Muscle of leg (tissue), 11 donors: ENCODE results near the gene PRIMA1. TPM values are rescaled to one million over a fixed set of nuclear protein-coding genes. Genes with fewer than 3 reads are reported as not detected.

Source experiments
- DNase-seq: peaks from one replicate; pipeline ENCODE4 v3.0.0; 2013
- H3K27ac ChIP-seq: one replicate; pipeline ENCODE4 v1.5.1; 2013; ENCODE audit warnings: mild to moderate bottlenecking, low read length, control low read depth
- H3K27me3 ChIP-seq: one replicate; pipeline ENCODE4 v1.6.1; 2013; ENCODE audit warnings: low read length; ENCODE audit not compliant: control insufficient read depth, insufficient read depth
- H3K36me3 ChIP-seq: one replicate; pipeline ENCODE4 v1.6.1; 2013; ENCODE audit warnings: low read length; ENCODE audit not compliant: control insufficient read depth, insufficient read depth
- H3K4me1 ChIP-seq: one replicate; pipeline ENCODE4 v1.6.1; 2013; ENCODE audit warnings: low read length; ENCODE audit not compliant: control insufficient read depth, insufficient read depth
- H3K4me3 ChIP-seq: one replicate; pipeline ENCODE4 v1.5.1; 2013; ENCODE audit warnings: low read length, control low read depth
- H3K9me3 ChIP-seq: replicated peaks from 2 replicates; pipeline ENCODE4 v1.6.1; 2013; ENCODE audit warnings: low read depth, low read length; ENCODE audit not compliant: control insufficient read depth
- WGBS: methylation state at CpG from one replicate; pipeline ENCODE4 v1.1.5; 2013; ENCODE audit warnings: missing lambda C conversion rate; ENCODE audit not compliant: insufficient coverage; 5-methylcytosine and 5-hydroxymethylcytosine counted together
- polyA plus RNA-seq, 8 donors: library from polyadenylated mRNA; unstranded; fragments of 120-200 nt; gene quantifications; one replicate each; pipeline versions ENCODE4 v1.2.1 to v1.2.3, GENCODE V29; 2013; ENCODE audit warnings: inconsistent platforms in 1 of 8, low replicate concordance in 1 of 8; ENCODE audit not compliant: insufficient read length in 8 of 8, insufficient read depth in 1 of 8
- total RNA-seq: library from RNA; stranded (reverse); fragments of 120-200 nt; gene quantifications from one replicate; pipeline ENCODE4 v1.2.4, GENCODE V29; 2013

Gene PRIMA1
- total and polyA plus RNA-seq, 9 donors, result 0.75 to 4.6 (median 3.2) TPM

DNA sequence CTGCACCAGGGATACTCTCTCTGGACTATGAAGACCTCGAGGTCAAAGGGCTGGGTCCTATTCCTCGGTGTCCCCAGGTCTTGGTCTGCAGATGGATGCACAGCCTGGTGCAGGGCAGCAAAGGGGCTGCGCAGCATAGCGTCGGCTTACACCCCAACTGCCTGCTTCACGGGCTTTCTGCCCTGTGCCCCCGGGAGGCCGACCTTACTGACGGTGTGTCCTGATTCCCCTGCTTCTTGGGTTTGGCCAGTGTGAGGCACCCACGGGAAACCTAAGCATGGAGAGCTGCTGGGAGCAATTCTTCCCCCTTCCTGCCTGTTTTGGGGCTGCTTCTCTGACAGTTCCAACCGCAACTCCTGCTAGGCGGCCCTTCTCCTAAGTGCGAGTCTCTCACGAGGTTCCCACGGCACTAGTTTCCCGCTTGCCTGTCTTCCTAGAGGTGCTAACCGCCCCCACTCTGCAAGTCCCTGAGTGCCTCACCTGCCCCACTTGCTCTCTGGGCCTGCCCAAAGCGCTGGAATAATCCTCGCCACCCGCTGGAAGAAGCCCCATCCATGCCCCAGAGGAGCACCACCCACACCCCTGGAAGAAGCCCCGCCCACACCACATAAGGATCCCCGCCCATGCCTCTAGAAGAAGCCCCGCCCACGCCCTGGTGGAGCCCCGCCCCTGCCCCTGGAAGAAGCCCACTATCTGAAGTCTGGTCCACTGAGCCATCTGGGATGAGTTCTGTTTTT is 54.0 kb downstream of the PRIMA1 start:
- Histone ChIP-seq H3K27ac (no peak overlapping the region), H3K36me3 (no peaks in the 10 kb centered on the region), H3K9me3 (no peaks in the 10 kb centered on the region), H3K27me3 (peaks cover 2% of the 10 kb centered on the region), H3K4me3 (no peak overlapping the region), H3K4me1 (peaks cover 22% of the 10 kb centered on the region)
- WGBS, result 72% methylated on average over 19 of the region's 25 CpGs
- no peak for DNase-seq

- no peak overlapping the region for H3K4me3 ChIP-seq
- H3K36me3 ChIP-seq, result no peaks in the 10 kb centered on the region
- DNase-seq, result no peak
- H3K27me3 ChIP-seq, result peaks cover 2% of the 10 kb centered on the region
- no peaks in the 10 kb centered on the region for H3K9me3 ChIP-seq
- WGBS, result 35% methylated on average over 4 of the region's 6 CpGs
- peaks cover 22% of the 10 kb centered on the region for H3K4me1 ChIP-seq
- H3K27ac ChIP-seq, result no peak overlapping the region
These were observed 54.7 kb downstream of the PRIMA1 start for GRCh38 chr14:93733631-93734030.

GRCh38 chr14:93733231-93733630 is 55.1 kb downstream of the PRIMA1 start:
- 25% methylated on average over 8 of the region's 11 CpGs for WGBS
- peaks cover 2% of the 10 kb centered on the region for H3K27me3 ChIP-seq
- peaks cover 22% of the 10 kb centered on the region for H3K4me1 ChIP-seq
- no peak for DNase-seq
- H3K9me3 ChIP-seq, result no peaks in the 10 kb centered on the region
- H3K36me3 ChIP-seq, result no peaks in the 10 kb centered on the region
- H3K4me3 ChIP-seq, result no peak overlapping the region
- no peak overlapping the region for H3K27ac ChIP-seq

GRCh38 chr14:93732524-93732923 is 55.8 kb downstream of the PRIMA1 start:
- no peaks in the 10 kb centered on the region for H3K36me3 ChIP-seq
- DNase-seq, result no peak
- 77% methylated on average over 10 of the region's 10 CpGs for WGBS

GRCh38 chr14:93731753-93732152 is 56.5 kb downstream of the PRIMA1 start:
- Histone ChIP-seq H3K27me3 (peaks cover 2% of the 10 kb centered on the region), H3K27ac (no peak overlapping the region), H3K9me3 (no peaks in the 10 kb centered on the region), H3K4me3 (no peak overlapping the region), H3K4me1 (peaks cover 22% of the 10 kb centered on the region), H3K36me3 (no peaks in the 10 kb centered on the region)
- DNase-seq, result no peak
- WGBS, result 18% methylated on average over 4 of the region's 7 CpGs

More at GRCh38 chr14:93732524-93732923, 55.8 kb downstream of the PRIMA1 start:
- Histone ChIP-seq H3K9me3 (no peaks in the 10 kb centered on the region), H3K4me1 (peaks cover 22% of the 10 kb centered on the region), H3K4me3 (no peak overlapping the region), H3K27me3 (peaks cover 2% of the 10 kb centered on the region), H3K27ac (no peak overlapping the region)

- Histone ChIP-seq H3K9me3 (no peaks in the 10 kb centered on the region), H3K4me3 (no peak overlapping the region), H3K36me3 (no peaks in the 10 kb centered on the region), H3K27me3 (peaks cover 2% of the 10 kb centered on the region), H3K4me1 (peaks cover 17% of the 10 kb centered on the region), H3K27ac (no peak overlapping the region)
- WGBS, result 38% methylated on average over 1 of the region's 10 CpGs
- no peak for DNase-seq
These were observed 58.3 kb downstream of the PRIMA1 start for GRCh38 chr14:93729993-93730392.

DNA sequence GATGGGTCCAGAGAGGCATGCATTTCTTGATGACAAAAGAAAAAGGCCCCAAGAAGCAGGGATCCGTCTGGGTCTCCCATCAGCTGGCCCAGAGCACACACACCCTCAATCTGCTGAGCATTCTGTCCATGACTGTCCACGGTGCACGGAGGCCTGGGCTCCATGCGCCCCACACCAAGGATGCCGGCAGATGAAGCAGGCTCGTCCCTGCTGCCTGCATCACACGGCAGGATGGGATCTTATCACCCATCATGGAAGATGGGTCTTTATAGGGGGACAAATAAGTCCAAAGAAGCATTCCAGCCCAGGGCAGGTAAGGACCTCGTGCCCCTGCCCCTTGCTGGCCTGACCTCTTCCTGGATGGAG is 59.7 kb downstream of the PRIMA1 start:
- DNase-seq, result no peak
- Histone ChIP-seq H3K27me3 (peaks cover 2% of the 10 kb centered on the region), H3K36me3 (no peaks in the 10 kb centered on the region), H3K4me1 (peaks cover 10% of the 10 kb centered on the region), H3K27ac (no peak overlapping the region), H3K9me3 (no peaks in the 10 kb centered on the region), H3K4me3 (no peak overlapping the region)
- 83% methylated on average over 6 of the region's 8 CpGs for WGBS

DNA sequence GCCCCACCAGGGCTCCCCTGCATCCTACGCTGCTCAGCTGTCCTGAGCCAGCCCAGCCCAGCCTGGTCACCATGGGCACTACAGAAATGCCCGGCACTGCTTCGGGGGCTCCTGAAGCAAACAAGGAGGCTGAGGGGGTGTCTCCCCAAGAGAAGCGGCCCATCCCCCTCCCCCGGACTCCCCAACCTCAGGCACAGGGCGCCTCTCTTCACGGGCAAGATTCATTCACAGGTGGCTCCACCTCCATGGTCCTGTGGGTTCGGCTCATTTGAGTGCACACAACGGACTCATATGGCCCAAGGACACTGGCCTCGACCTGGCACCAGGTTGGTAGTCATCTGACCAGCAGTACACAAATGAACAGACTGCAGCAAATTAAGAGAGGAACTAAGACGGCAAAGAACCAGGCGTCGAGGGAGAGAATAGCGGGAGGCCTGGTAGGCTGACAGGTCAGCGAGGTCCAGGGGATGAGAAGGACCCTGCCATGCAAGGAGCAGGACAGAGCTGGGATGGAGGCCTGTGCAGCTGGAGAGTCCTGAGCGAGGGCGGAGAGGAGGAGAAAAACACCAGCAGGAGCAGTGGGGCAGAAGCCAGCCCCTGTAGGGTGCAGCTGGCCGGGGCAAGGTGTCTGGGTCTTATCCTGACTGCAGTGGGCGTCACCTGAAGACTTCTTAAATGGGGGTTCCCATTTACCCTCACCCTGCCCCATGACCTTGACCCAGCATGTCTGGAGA is 60.2 kb downstream of the PRIMA1 start:
- Histone ChIP-seq H3K9me3 (no peaks in the 10 kb centered on the region), H3K27me3 (peaks cover 2% of the 10 kb centered on the region), H3K4me1 (peaks cover 7% of the 10 kb centered on the region), H3K36me3 (no peaks in the 10 kb centered on the region), H3K4me3 (no peak overlapping the region), H3K27ac (no peak overlapping the region)
- DNase-seq, result no peak
- WGBS, result 87% methylated on average over 13 of the region's 19 CpGs

DNA sequence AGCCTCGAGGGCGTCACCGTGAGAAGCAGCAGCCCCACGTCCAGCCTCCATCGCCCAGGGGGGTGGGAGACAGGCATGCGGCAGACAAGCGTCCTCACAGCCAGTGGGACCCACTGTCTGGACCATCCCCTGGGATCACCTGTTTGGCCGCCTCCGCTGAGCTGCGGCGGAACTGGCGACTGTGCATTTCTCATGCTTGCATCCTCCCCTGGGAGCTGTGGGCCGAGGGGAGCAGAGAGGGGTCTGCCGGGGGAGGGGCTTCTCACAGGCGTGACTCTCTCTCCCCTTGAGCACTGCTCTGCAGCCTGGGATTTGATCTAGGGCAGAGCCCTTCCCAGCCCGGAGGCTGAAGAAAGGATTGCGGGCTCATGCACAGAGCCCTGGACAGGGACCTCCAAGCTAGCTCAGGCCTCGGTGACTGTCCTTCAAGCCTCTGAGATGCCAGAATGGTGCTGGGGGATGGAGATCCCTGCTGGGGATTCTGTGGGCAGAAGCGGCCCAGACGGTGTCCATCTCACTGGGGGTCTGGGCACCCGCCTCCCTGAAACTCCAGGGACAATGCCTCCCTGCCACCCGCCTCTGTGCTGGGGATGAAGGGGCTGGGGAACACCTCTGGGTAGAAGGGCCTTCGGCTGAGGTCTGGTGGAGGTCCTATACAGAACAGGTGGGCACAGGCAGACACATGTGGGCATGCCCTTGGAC is 61.1 kb downstream of the PRIMA1 start:
- WGBS, result 71% methylated on average over 20 of the region's 23 CpGs
- Histone ChIP-seq H3K27me3 (peaks cover 2% of the 10 kb centered on the region), H3K4me3 (no peak overlapping the region), H3K9me3 (no peaks in the 10 kb centered on the region), H3K4me1 (no peaks in the 10 kb centered on the region), H3K27ac (no peak overlapping the region), H3K36me3 (no peaks in the 10 kb centered on the region)
- no peak for DNase-seq

DNA sequence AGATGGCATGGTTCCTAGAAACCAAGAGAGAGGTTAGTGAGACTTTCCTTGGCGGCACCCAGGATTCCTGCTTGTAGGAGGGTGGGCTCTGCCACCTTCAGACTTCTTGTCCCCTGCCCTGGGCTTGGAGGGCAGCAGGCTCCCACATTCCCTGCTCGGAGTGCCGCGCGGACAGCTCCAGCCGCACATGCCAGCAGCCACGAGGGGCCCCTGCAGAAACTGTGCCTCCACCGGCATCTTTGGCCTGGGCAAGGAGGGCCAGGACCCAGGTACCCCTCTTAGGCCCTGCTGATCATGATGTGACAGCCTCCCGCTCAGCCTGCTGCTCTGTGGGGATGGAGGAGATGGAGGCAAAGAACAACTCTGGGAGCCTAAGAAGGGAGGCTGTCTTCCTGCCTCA is 62.3 kb downstream of the PRIMA1 start:
- Histone ChIP-seq H3K9me3 (no peaks in the 10 kb centered on the region), H3K27ac (no peak overlapping the region), H3K4me1 (peaks cover 3% of the 10 kb centered on the region), H3K4me3 (no peak overlapping the region), H3K36me3 (no peaks in the 10 kb centered on the region), H3K27me3 (no peaks in the 10 kb centered on the region)
- 77% methylated on average over 9 of the region's 9 CpGs for WGBS
- DNase-seq, result no peak
